HG03354 (cell line): Measurements from ENCODE around the gene OSR1.

Experiments
- ATAC-seq: cut with Tn5 transposase; IDR thresholded peaks from one replicate; pipeline ENCODE4 v1.9.1; 2021; ENCODE audit warnings: mild to moderate bottlenecking; ENCODE audit not compliant: unreplicated experiment, poor library complexity, severe bottlenecking

OSR1 gene

DNA sequence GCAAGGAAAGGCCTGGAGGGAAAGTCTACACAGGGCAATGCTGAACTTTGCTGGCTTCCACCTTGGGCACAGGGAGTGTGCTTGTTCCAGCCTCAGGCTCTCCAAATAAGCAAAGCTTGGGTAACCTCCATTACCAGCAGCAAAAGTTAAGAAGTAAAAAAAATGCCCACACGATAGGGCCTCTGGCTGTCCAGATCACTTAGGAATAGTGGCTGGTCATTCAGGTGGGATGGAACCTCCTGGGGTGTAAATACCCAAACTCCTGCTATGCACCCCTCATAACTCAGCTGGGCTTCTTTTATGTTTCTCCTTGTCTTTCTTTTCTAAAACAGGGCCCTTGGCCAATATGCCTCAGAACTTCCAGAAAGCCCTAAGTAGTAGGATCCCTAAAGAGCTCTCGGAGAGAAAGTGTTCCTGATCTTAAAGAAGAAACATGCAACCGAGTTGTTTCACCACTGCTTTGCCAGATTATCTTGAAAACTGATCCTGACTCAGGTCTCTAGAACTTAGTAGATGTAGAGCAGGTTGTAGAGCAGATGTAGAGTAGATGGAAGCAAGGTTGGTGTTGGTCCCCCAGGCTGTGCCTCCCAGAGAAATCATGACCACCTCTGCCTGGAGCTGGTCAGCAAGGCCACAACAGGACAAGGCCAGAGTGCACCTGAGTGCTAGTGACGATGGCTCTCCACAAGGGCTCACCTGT, 2.0 kb upstream of the OSR1 start:
- no peak for ATAC-seq

DNA sequence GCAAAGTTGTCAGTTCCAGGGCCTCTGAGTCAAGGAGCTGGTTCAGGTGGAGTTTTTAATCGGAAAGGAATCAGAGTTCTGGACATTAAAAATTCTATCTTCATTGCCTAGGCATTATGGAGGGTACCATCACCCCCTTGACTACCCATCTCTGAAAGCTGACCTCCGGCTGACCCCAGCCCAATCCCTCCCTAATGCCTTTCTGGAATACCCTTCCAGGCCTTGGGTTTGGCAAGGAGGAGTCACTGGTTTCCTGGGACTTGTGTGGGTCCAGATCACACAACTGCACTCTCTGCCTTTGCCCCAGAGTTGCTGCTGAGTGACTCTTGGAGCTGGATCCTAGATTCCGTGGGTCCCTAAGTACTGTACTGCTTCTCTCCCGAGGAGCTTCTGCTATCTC, 1.0 kb upstream of the OSR1 start:
- no peak for ATAC-seq

DNA sequence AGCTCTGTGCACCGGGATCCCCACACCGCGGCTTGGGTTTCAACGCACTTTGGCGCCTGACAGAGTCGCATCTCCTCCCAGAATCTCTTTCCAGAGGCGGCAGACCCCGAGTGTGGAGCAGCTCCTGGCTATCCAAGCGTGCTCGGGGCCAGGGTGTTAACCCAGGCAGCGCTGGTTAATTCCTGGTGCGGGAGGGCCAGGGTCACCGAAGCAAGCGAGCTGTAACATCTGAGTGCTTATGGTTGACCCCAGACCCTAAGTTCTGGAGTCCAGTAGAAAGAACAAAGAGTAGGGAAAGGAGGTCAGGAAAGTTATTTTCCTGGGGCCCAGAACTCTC, 566 bp upstream of the OSR1 start:
- ATAC-seq: no peak

DNA sequence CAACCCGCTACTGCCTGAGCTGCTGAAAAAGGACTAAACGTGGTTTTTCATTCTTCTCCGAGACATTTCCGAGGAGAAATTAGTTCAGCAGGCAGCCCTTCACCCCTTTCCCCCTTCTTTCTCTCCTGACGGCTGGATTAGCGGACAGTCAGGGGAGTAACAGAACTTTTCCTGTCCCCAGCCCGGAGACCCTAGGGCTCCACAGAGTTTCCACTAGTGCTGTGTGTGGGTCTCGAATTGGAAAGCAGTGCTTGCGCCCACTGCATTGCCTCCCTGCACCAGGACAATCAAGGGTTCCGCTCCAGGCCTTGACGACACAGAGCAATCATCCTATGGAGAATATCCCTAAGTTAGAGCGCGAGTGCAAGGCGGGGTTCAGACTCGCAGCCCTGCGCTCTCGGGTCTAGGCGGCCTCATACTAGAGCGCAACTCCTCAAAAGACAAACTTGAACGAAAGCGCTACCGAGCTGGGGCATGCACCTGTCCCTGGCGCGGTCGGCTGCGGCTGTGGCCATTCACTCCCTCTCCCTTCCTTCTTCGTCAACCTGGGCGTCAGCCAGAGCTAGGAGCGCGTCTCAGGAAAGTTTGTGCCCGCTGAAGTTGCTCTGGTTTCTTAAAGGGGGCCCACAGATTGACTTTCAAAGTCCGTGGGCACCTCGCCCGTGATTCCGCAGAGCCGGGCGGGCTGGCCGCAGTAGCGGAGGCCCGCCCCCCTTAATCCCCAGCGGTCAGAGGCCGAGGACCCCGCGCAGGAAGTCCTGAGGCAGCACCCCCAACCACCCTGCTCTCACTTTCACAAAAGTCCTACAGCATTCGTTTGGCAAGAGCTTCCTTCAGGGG, 801 bp downstream of the OSR1 start:
- peak; percentile 27 for ATAC-seq

DNA sequence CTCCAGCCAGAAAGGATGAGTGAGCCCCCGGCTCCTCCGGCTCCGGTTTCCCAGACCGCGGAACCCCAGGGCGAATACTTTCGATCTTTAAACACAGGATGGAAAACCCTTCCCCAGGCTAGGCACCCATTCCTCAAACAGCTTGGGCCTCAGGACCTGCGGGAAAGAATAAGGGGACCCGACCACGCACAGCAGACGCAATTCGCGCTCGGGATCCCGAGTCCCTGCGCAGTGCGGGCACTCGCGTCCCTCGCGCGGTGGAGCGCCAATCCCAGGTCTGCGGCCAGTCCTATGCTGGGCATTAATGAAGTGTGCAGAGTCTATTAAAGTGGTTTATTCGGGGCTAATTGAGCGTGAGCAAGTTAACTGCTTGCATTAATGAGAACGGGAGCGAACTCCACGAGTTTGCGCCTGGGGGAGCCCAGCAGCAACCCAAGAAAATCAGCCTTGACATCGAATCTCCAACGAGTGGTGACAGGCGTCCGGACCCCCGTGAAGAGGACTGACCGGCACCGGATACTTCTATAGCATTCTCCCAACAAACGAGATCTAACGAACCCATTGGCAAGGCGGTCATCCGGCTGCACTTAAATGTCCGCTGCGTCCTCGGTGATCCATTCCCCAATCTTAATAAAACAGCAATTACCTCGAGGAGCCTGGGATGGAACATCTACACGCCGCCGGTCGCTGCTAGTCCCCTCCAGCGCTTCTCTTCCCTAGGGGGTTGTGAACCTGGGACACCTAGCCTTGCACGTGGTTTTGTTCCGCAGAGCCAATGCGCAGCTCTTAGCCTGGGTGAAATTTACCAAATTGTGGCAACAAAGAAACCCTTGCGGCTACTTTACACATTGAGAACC, 1.6 kb downstream of the OSR1 start:
- ATAC-seq: no peak

DNA sequence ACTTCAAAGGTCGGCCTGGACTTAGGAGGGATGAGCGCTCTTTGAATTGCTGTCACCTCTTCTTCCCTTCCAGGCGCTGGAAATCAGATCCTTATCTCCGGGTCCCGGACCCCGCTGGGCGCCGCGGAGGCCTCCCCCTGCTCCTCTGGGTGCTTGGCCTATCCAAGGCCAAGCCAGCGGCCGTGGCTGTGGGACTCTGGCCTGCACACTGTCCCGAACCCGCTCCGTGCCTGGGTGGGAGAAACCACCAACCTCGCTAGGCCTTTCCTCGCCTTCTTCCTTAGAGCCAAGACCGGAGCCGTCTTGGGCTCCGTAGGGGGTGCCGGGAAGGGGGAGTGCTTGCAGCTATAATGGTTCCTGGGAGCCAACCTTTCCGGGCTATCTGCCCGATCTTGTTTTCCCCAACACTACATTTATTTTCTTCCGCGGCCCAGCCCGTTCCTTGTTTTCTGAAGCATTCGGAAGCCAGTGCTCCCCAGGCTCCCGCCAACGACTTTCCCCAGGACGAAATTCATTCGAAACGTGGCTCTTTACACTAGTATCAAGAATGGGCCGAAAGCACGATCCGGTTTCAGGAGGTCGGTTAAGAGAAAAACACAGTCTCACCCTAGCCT, 2.4 kb downstream of the OSR1 start:
- no peak for ATAC-seq

DNA sequence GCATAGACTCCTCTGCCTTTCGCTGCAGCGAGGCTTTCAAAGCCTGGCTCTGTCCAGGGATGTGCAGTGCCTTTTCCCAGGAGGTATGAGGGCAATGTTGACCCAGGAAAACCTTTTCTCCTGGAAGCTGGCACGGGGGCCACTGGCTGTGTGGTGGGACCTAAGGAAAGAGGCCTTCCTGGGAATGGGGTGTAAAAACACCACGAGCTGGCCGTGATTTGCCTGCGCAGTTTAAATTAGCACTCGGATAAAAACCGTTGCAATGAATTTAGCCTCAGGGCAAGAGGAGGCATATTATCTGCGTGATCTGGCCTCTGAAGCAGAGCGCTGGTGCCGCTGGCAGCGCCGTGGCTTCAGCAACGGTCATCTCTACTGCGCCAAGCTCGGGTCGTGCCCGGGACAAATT, 3.0 kb downstream of the OSR1 start:
- no peak for ATAC-seq

DNA sequence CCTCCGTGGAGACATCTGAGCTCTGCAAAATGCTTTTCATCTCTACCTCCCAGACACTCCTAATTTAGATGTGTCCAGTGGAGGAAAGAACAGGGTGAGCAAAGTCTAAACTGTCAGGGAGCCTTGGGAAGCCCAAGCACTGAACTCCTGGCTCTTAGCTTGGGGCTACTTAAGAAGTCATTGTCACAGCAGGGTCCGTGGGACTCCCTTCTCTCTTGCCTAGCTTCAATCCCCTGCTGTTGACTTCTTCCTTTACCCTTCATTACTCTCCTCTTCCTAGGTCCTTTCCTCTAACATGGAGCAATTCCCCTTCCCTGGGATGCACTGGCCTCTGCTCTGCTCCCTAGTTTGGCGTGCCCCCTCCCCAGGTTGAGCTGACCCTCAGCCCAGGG, 3.4 kb downstream of the OSR1 start:
- ATAC-seq: no peak

DNA sequence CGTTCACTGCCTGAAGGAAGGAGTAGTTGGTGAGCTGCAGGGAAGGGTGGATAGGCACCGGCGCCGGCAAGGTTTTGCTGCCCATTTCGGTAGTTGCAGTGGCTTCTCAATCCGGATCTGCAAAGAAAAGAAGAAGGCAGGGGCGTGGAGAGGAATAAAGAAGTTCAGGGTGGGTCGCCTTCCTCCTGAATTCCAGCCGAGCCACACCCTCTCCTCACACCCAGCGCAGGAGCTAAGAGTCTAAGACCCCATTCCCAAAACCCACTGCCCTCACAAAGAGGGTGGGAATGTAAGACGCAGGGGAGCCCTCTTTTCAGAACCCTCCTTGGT, 4.7 kb downstream of the OSR1 start:
- ATAC-seq: no peak

DNA sequence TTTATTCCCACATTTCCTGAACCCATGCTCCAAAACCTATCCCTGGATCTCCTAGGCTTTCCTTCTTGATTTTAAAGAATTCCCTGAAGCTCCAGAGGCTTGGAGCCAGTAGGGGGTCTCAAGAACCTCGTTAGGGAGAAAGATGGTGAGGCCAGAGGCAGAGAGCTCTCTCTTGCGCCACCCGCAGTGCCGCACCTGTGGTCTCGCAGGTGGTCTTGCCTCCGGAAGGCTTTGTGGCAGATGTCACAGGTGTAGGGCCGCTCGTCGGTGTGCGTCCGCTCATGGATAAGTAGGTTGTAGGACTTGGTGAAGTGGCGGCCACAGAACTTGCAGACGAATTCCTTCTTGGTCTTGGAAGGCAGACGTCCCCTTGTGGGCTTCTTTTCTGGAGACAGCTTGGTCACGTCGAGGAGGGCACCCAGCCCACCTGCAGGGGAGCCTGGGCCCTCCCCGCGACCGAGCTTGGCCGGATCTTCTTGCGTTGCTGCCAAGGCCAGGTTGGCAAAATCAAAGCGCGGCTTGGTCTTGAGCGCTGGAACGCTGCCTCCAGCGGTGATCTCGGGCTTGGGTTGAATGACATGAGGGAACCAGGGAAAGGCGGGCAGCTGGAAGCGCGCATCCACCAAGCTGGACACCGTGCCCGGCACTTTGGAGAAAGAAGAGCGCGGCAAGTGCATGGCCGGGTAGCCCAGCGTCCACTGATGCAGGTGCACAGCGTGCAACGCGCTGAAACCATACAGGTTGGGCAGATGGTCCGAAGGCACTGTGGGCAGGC, 5.3 kb downstream of the OSR1 start:
- no peak for ATAC-seq

DNA sequence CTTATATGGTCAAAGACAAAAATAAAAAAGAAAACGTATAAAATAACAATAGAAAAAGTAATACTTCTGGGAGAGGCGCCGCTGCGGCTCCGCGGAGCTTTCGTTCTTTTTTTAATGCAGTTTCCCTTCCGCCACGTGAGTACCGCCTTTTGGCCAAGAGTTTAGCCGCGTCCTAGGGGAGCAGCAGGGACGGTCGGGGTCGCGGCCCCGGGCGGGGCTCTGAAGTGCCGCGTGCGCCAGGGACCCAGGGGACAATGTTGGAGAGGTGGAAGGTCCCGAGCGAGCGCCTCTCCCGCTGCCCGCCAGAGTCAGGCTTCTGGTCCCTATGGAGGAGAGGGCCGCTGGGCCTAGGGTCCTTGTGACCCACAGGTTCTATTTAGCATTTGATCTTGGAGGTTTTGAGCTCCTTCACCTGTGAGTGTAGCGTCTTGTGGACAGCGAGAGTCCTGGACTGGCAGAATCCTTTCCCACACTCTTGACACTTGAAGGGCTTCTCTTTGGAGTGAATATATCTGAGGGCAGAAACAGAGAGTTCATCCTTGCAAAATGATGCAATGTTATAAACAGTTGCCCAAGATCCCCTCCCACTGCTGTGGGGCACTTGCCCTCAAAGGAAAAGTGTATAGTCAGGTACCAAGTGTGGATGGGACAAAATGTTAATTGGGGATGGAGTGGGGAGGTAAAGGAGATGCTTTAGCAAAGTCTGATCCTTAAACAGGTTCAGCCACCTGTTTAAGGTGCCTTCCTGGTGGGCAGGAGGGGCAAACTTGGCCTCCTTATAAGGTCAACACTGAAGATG, 6.3 kb downstream of the OSR1 start:
- ATAC-seq: no peak

DNA sequence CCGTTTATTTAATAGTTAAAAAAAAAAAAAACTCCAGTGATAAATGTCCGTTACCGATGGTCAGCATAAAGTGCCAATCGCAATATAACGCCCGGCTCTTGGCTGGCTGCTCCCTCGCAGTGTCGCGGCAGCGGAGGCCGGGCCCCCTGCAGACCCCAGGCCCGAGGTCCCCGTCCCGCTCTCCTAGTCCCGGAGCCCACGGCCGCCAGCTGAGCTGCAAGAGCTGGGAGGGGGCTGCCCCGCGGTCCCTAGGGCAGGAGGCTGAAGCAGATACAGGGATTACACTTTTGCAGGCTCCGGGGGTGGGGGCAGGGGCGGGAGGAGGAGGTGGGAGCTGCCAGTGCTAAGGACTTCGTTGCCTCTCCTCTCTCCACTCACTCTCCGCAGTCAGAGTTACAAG, 6.9 kb downstream of the OSR1 start:
- ATAC-seq: no peak

DNA sequence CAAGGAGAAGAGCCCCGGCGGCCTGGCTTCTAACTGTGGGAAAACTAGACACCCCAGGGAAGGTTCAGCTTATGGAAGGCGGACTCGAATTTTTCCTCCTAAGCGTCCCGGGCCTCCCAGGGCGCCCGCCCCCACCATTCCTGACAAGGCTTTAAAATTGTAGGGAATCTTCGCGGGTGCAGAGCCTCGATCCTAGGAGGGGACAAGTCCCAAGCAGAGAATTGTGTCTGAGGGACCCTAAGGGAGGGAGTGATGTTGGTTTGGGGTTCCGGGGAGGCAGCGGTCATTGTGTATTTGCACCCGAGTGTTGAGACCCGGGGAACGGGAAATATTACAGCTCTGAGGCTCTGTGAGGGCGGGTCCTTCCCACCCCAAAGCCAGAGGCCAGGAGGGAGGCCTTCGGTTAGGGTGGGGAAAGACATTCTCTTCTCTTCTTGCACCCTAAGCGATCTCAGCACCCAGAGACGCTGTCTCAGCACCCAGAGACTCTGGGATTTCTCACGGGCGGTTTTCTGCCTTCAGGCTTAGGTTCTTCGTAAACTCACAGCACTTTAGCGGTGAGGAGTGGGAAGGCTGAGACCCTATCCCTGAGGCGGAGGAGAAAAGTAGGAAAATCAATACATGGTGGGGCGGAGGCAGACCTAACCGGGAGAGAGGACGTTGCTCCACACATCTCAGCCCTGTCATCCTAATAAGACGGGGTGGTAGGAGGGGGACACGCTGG, 7.6 kb downstream of the OSR1 start:
- ATAC-seq: no peak

DNA sequence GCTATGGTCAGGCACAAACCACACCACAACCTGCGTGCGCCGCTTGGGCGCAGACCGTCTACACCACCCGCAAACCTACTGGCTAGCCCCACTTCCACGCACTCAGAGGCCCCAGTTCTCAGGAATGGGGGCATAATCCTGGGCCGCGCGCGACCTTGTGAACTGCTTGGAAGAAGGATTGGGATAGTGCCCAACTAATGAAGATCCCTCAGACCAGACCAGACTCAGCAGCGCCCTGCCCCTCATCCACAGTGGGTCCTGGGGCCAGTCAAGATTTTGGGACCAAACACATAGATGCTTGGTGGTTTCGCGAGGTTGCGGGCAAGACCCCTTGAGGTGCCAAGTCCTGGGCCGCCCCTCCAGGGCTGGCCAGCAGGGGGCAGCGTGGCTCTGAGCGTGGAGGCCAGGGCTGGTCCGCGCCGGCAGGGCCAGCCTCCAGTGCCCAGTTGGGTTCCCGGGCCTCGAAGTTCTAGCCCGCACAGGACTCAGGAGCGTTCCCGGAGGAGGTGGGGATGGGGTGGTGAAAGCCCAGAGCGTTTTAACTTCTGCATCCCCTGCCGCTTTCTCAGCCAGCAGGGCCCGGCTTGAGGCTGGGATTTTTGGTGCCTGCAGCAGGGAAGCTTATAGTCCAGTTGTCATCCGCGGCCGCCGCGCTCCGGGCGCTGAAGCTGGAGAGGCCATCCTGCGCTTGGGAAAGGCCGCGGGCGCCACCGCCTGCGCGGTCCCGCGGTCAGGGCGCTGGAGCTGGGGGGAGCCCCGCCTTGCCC, 8.3 kb downstream of the OSR1 start:
- ATAC-seq: no peak

DNA sequence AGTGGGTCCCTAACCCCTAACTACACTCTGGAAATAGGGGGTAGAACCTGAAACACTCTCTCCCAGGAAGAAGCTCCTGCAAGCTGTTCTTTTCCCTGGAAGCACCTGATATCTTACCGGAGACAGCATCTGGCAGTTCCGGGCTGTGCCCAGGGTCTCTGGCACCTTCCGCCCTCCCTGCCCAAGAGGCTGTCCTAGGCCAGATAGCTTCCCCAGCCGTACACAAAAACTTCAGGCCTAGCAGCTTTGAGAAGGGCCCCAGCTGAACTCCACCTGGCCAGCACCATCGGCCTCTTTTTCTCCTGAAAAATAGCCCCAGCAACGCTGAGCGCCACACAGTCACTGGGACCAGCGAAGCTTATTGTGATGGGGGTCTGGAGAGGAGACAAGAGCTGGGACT, 9.7 kb downstream of the OSR1 start:
- ATAC-seq: no peak

DNA sequence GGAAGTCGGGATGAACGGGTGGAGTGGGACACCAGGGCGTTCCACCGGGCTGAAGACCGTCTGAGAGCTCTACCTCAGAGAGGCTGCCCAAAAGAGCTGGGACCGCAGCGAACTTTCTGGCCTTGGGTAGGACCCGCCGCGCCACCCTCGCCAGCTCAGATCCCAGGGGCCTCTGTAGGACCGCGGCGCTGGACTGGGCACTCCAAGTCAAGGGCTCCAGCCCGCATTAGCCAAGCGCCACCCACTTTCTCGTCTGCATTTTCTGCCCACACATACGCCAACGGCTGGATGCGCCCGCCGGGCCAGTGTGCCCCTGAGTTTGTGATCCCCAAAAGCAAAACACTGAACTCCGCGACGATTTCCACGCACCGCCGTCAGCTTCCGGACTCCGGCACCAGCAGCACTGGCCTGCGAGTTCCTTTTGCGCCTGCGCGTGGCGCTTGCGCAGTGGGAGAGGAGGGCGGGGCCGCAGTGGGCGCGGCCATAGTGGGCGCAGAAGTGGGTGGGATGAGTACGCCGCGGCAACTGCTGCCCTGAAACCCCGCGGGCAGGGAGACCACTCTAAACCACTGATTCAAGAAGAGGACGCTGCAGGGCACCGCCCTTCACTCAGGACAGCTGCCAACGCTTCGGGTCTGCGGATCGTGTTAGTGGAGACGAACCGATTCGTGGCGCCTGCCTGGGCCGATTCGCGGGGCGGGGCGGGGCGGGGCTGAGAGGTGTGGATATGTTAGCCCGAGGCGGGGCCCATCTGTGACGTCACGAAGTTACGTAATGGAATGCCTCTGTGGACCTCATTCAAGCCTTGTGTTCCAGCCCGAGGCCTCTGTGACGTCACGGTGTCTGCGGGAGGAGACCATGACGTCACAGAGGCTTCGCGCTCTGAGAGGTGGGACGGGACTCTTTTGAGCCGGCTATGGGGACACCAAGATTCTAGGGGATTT, 10.5 kb downstream of the OSR1 start:
- ATAC-seq: peak; percentile 93
